Fibroblast of lung (primary cell): ENCODE measurements around the gene FMN1. TPM values are rescaled to one million over a fixed set of nuclear protein-coding genes. Genes with fewer than 3 reads are reported as not detected.

Experiments
- DNase-seq, 2 donors: peaks; one replicate each; pipeline versions ENCODE4 v3.0.0 to v3.0.0-alpha.2; 2010; ENCODE audit warnings: low read depth in 2 of 2
- H2AFZ ChIP-seq: 2 replicates; pipeline ENCODE4 v1.5.1; 2012; ENCODE audit warnings: low read length, control low read depth, inconsistent platforms
- H3K27ac ChIP-seq: 2 replicates; pipeline ENCODE4 v1.5.1; 2011; ENCODE audit warnings: low read length, control low read depth; ENCODE audit not compliant: insufficient read depth
- H3K27me3 ChIP-seq: 2 replicates; pipeline ENCODE4 v1.5.1; 2011; ENCODE audit warnings: mild to moderate bottlenecking, low read length; ENCODE audit not compliant: control insufficient read depth, insufficient read depth
- H3K36me3 ChIP-seq: 2 replicates; pipeline ENCODE4 v1.5.1; 2011; ENCODE audit warnings: low read length; ENCODE audit not compliant: control insufficient read depth, insufficient read depth
- H3K4me1 ChIP-seq: 2 replicates; pipeline ENCODE4 v1.5.1; 2011; ENCODE audit warnings: low read length; ENCODE audit not compliant: control insufficient read depth, insufficient read depth; ENCODE audit errors: extremely low read depth
- H3K4me2 ChIP-seq: 2 replicates; pipeline ENCODE4 v1.5.1; 2011; ENCODE audit warnings: low read length, control low read depth; ENCODE audit not compliant: insufficient read depth; ENCODE audit errors: extremely low read depth
- H3K4me3 ChIP-seq, 4 experiments: fragments of 200-600 bp in 1 of 4; sonication (generic) in 1 of 4; replicated peaks in 1 of 4; 2 replicates each; pipeline ENCODE4 v1.5.1; 2011 to 2016; ENCODE audit warnings: low read length in 4 of 4, low read depth in 3 of 4, mild to moderate bottlenecking in 3 of 4, control low read depth in 2 of 4, inconsistent platforms in 1 of 4, mixed read lengths in 1 of 4; ENCODE audit not compliant: insufficient read depth in 1 of 4; ENCODE audit errors: control extremely low read depth in 1 of 4
- H3K79me2 ChIP-seq: 2 replicates; pipeline ENCODE4 v1.5.1; 2012; ENCODE audit warnings: mild to moderate bottlenecking, low read length, inconsistent platforms; ENCODE audit not compliant: control insufficient read depth, insufficient read depth
- H3K9ac ChIP-seq: 2 replicates; pipeline ENCODE4 v1.5.1; 2011; ENCODE audit warnings: mild to moderate bottlenecking, low read length, control low read depth; ENCODE audit not compliant: insufficient read depth
- H3K9me3 ChIP-seq: 2 replicates; pipeline ENCODE4 v1.5.1; 2012; ENCODE audit warnings: low read depth, low read length; ENCODE audit not compliant: control insufficient read depth, insufficient read depth
- H4K20me1 ChIP-seq: 2 replicates; pipeline ENCODE4 v1.5.1; 2011; ENCODE audit warnings: low read length; ENCODE audit not compliant: control insufficient read depth, insufficient read depth; ENCODE audit errors: extremely low read depth
- CTCF ChIP-seq, 2 donors: IDR thresholded peaks in 1 of 2; conservative IDR thresholded peaks in 1 of 2; 1 replicate in 1 of 2; 2 replicates in 1 of 2; pipeline ENCODE4 v1.5.1; 2011 to 2012; ENCODE audit warnings: low read length in 2 of 2, control low read depth in 1 of 2, inconsistent platforms in 1 of 2, low read depth in 1 of 2, mild to moderate bottlenecking in 1 of 2
- EZH2 ChIP-seq: IDR thresholded peaks from 2 replicates; pipeline ENCODE4 v1.5.1; 2012; ENCODE audit warnings: low read length, control low read depth, mild to moderate bottlenecking; ENCODE audit errors: missing control alignments
- polyA plus RNA-seq, 2 donors: library from polyadenylated mRNA; depleted of rRNA in 1 of 2; stranded (reverse) in 1 of 2; unstranded in 1 of 2; fragments of >200 nt; gene quantifications; 2 replicates each; pipeline ENCODE4 v1.2.1, GENCODE V29; 2011 to 2012; ENCODE audit warnings: missing spikeins in 1 of 2
- total RNA-seq: library from RNA; depleted of rRNA; stranded (reverse); fragments of >200 nt; gene quantifications from 2 replicates; pipeline ENCODE4 v1.2.1, GENCODE V29; 2014

Gene FMN1
- total and polyA plus RNA-seq, 2 donors (not counting 1 experiment from before 2014, with no cell fraction given), result 7.5 to 43.8 TPM

- peak overlapping the region; percentile 35 for H3K27ac ChIP-seq
- no peak overlapping the region for H3K9ac ChIP-seq
- no peak for TF ChIP-seq CTCF (conservative IDR thresholded peaks at IDR 0.05 in 1 of 2, IDR thresholded peaks at IDR 0.05 in 1 of 2; ENCODE audit: low read depth in 1 of 2, low read length in 2 of 2)
- TF ChIP-seq EZH2, result no peak
- no peak overlapping the region for H2AFZ ChIP-seq
- H3K9me3 ChIP-seq, result no peaks in the 10 kb centered on the region
- H3K4me2 ChIP-seq, result peak overlapping the region; percentile 47
- no peaks in the 10 kb centered on the region for H3K27me3 ChIP-seq
- H3K4me1 ChIP-seq, result peaks cover 27% of the 10 kb centered on the region
- DNase-seq, result peak; percentile 89 to 90
- no peaks in the 10 kb centered on the region for H4K20me1 ChIP-seq
- H3K4me3 ChIP-seq, result no peak overlapping the region
- H3K36me3 ChIP-seq, result no peaks in the 10 kb centered on the region
- H3K79me2 ChIP-seq, result peaks cover 1% of the 10 kb centered on the region
These were observed 365.9 kb downstream of the FMN1 start for GRCh38 chr15:32828507-32829186.

GRCh38 chr15:32826685-32827084 lies 367.8 kb downstream of the FMN1 start:
- Histone ChIP-seq H3K36me3 (no peaks in the 10 kb centered on the region), H4K20me1 (no peaks in the 10 kb centered on the region), H3K9me3 (no peaks in the 10 kb centered on the region), H3K27me3 (no peaks in the 10 kb centered on the region), H3K4me1 (peaks cover 23% of the 10 kb centered on the region), H3K4me3 (no peak overlapping the region), H3K4me2 (no peak overlapping the region), H2AFZ (no peak overlapping the region), H3K9ac (no peak overlapping the region), H3K79me2 (peaks cover 1% of the 10 kb centered on the region), H3K27ac (no peak overlapping the region)
- no peak for DNase-seq
- TF ChIP-seq EZH2 (no peak), CTCF (conservative IDR thresholded peaks at IDR 0.05 in 1 of 2, IDR thresholded peaks at IDR 0.05 in 1 of 2; ENCODE audit: low read depth in 1 of 2, low read length in 2 of 2) (no peak)

- H3K79me2 ChIP-seq, result peaks cover 1% of the 10 kb centered on the region
- H4K20me1 ChIP-seq, result no peaks in the 10 kb centered on the region
- peak overlapping the region; percentile 63 for H3K27ac ChIP-seq
- peak overlapping the region; percentile 39 for H3K4me2 ChIP-seq
- peak overlapping the region in 1 of 4 experiments; percentile 48 for H3K4me3 ChIP-seq
- no peak overlapping the region for H2AFZ ChIP-seq
- no peaks in the 10 kb centered on the region for H3K27me3 ChIP-seq
- TF ChIP-seq CTCF (conservative IDR thresholded peaks at IDR 0.05 in 1 of 2, IDR thresholded peaks at IDR 0.05 in 1 of 2; ENCODE audit: low read depth in 1 of 2, low read length in 2 of 2), result no peak
- TF ChIP-seq EZH2, result no peak
- DNase-seq, result peak; percentile 42 to 59
- no peak overlapping the region for H3K9ac ChIP-seq
- H3K9me3 ChIP-seq, result no peaks in the 10 kb centered on the region
- H3K36me3 ChIP-seq, result no peaks in the 10 kb centered on the region
- H3K4me1 ChIP-seq, result peaks cover 17% of the 10 kb centered on the region
These were observed 369.3 kb downstream of the FMN1 start for GRCh38 chr15:32825219-32825618.
